ENCODE measurements around the gene SOS1.

SOS1 gene

GRCh38 chr2:38988716-38989115 is 132.1 kb downstream of the SOS1 start:
- H3K27me3 ChIP-seq (ENCODE audit: insufficient read depth, poor library complexity, severe bottlenecking), result no peaks in the 10 kb centered on the region
- no peak overlapping the region for H3K4me3 ChIP-seq (replicated peaks; ENCODE audit: insufficient read depth, low read length)
- DNase-seq (ENCODE audit: low read depth in 1 of 2, low spot score in 1 of 2), result no peak
- H3K27ac ChIP-seq (replicated peaks), result no peak overlapping the region
- TF ChIP-seq, protein P1, sequence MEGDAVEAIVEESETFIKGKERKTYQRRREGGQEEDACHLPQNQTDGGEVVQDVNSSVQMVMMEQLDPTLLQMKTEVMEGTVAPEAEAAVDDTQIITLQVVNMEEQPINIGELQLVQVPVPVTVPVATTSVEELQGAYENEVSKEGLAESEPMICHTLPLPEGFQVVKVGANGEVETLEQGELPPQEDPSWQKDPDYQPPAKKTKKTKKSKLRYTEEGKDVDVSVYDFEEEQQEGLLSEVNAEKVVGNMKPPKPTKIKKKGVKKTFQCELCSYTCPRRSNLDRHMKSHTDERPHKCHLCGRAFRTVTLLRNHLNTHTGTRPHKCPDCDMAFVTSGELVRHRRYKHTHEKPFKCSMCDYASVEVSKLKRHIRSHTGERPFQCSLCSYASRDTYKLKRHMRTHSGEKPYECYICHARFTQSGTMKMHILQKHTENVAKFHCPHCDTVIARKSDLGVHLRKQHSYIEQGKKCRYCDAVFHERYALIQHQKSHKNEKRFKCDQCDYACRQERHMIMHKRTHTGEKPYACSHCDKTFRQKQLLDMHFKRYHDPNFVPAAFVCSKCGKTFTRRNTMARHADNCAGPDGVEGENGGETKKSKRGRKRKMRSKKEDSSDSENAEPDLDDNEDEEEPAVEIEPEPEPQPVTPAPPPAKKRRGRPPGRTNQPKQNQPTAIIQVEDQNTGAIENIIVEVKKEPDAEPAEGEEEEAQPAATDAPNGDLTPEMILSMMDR (IDR thresholded peaks at IDR 0.05; ENCODE audit: insufficient read depth, low read length), result no peak
- no peak for TF ChIP-seq SPI1 (IDR thresholded peaks at IDR 0.05; ENCODE audit: borderline replicate concordance, low read depth)
- TF ChIP-seq, protein P2, sequence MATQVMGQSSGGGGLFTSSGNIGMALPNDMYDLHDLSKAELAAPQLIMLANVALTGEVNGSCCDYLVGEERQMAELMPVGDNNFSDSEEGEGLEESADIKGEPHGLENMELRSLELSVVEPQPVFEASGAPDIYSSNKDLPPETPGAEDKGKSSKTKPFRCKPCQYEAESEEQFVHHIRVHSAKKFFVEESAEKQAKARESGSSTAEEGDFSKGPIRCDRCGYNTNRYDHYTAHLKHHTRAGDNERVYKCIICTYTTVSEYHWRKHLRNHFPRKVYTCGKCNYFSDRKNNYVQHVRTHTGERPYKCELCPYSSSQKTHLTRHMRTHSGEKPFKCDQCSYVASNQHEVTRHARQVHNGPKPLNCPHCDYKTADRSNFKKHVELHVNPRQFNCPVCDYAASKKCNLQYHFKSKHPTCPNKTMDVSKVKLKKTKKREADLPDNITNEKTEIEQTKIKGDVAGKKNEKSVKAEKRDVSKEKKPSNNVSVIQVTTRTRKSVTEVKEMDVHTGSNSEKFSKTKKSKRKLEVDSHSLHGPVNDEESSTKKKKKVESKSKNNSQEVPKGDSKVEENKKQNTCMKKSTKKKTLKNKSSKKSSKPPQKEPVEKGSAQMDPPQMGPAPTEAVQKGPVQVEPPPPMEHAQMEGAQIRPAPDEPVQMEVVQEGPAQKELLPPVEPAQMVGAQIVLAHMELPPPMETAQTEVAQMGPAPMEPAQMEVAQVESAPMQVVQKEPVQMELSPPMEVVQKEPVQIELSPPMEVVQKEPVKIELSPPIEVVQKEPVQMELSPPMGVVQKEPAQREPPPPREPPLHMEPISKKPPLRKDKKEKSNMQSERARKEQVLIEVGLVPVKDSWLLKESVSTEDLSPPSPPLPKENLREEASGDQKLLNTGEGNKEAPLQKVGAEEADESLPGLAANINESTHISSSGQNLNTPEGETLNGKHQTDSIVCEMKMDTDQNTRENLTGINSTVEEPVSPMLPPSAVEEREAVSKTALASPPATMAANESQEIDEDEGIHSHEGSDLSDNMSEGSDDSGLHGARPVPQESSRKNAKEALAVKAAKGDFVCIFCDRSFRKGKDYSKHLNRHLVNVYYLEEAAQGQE (IDR thresholded peaks at IDR 0.05; ENCODE audit: insufficient replicate concordance, low read depth), result no peak

DNA sequence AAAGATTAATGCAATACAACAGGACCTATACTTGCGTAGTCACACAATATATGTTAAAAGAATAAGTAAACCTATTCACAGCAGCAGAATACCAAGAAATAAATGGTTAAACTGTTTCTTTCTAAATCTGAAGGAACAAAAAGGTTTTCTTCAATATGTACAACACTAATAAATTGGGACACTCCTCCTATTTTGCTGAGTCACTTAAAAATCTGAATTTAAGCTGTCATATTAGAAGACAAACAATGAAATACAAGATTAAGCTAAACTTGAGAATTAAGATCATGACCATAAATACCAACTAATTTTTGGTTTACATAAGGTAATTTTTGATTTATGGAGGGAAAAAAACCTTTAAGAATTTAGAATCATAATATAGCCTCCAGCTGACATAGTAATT is 138.4 kb downstream of the SOS1 start:
- TF ChIP-seq GABPA (IDR thresholded peaks at IDR 0.05; ENCODE audit: low read depth), result no peak
- TF ChIP-seq, protein P1 (IDR thresholded peaks at IDR 0.05; ENCODE audit: insufficient read depth, low read length), result no peak
- no peak for TF ChIP-seq SPI1 (IDR thresholded peaks at IDR 0.05; ENCODE audit: borderline replicate concordance, low read depth)
- TF ChIP-seq, protein P2 (IDR thresholded peaks at IDR 0.05; ENCODE audit: insufficient replicate concordance, low read depth), result no peak
- no peak for TF ChIP-seq POLR2AphosphoS5 (IDR thresholded peaks at IDR 0.05; ENCODE audit: low read depth)
- H3K27ac ChIP-seq (replicated peaks), result no peak overlapping the region
- no peak overlapping the region for H3K4me3 ChIP-seq (replicated peaks; ENCODE audit: insufficient read depth, low read length)
- H3K27me3 ChIP-seq (ENCODE audit: insufficient read depth, poor library complexity, severe bottlenecking), result no peaks in the 10 kb centered on the region
- no peak for DNase-seq (ENCODE audit: low read depth in 1 of 2, low spot score in 1 of 2)

DNA sequence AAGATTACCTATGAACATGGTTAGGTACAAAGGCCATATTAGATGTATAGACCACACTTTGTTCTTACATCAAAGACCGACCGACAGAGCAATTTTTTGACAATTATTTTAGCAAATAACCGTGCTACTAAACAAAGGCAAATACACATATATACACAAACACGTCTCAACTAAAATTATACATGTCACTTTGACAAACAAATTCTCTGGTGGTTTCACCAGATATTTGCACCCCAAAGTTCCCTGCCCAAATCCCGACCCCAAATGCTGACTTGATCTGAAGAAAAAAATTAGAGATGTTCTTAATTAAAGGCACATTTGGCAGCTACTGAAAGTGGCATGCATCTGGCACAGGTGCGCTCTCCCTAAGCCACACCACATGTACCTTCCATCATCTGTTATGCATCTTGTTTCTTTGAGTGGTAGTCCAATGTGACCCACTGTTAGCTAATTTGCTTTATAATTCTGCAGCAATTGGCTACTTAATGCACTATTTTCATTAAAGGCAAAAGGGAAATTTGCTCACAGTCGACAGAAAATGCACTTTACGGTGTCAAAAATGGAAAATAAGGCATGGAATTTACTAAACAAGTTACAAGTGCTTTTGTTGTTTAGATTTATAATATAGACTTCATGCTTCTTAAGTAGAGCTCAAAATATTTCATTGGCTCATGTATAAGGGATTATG is 139.0 kb downstream of the SOS1 start:
- H3K27me3 ChIP-seq (ENCODE audit: insufficient read depth, poor library complexity, severe bottlenecking), result no peaks in the 10 kb centered on the region
- no peak overlapping the region for H3K27ac ChIP-seq (replicated peaks)
- DNase-seq (ENCODE audit: low read depth in 1 of 2, low spot score in 1 of 2), result no peak
- H3K4me3 ChIP-seq (replicated peaks; ENCODE audit: insufficient read depth, low read length), result no peak overlapping the region
- TF ChIP-seq, protein P1 (IDR thresholded peaks at IDR 0.05; ENCODE audit: insufficient read depth, low read length), result no peak
- no peak for TF ChIP-seq SPI1 (IDR thresholded peaks at IDR 0.05; ENCODE audit: borderline replicate concordance, low read depth)
- TF ChIP-seq POLR2AphosphoS5 (IDR thresholded peaks at IDR 0.05; ENCODE audit: low read depth), result no peak
- TF ChIP-seq GABPA (IDR thresholded peaks at IDR 0.05; ENCODE audit: low read depth), result no peak
- TF ChIP-seq, protein P2 (IDR thresholded peaks at IDR 0.05; ENCODE audit: insufficient replicate concordance, low read depth), result no peak
